GM18861 (cell line): Measurements from ENCODE around the gene BICC1.

Source experiments
- ATAC-seq: cut with Tn5 transposase; IDR thresholded peaks from one replicate; pipeline ENCODE4 v1.9.1; 2021; ENCODE audit not compliant: unreplicated experiment

The BICC1 gene

GRCh38 chr10:58512491-58513187 lies at the start of gene BICC1:
BICC1 (plus strand) TSS chr10:58512872; CDS start chr10:58513144, 272 bp downstream.
- ATAC-seq: no peak

DNA sequence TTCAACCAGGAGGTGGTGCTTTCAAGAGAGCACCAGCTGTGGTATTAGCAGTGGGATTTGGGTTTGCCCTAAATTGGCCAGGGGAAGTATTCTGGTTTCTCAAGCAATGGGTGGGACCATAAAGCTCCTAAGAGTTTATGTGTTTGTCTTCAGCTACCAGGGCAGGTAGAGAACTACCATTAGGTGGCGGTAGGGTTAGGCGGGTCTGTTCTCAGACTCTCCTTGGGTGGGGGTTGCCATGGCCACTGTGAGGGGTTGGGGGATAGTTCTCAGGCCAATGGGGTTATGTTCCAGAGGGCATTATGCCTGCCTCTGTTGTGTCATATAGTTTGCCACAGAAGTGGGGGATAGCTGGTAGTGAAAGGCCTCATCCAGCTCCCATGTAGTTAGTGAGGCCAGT lies 47.7 kb upstream of the BICC1 start:
- no peak for ATAC-seq

GRCh38 chr10:58465629-58466028 lies 47.0 kb upstream of the BICC1 start:
- ATAC-seq: no peak

DNA sequence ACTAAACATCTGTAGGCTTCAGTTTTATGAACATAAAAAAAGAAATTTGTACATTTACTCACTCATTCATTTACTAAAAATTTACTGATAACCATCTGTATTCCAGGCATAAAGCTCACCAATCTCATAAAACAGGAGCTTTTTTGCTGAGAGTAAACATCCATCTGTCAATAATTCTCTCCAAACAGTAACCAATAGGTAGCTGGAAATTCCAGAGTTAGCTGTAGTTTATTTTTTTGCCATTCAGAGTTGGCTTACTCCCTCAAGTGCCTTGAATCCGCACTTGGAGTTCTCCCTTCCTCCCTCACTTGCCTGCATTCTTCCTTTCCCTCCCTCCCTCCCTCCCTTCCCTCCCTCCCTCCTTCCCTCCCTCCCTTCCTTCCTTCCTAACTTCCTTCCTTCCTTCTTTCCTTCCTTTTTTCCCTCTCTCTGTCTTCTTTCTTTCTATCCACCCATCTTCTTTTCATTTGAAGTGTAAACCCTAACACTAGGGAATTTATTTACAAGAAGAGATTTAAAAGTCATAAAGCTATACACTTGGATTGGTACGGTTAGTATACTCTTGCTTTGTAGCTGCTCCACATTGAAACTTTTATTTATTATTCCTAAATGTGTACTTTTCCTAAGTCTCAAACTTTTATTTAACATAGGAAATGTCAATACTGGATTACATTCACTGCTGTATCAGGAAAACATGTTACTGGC lies 44.6 kb upstream of the BICC1 start:
- no peak for ATAC-seq

DNA sequence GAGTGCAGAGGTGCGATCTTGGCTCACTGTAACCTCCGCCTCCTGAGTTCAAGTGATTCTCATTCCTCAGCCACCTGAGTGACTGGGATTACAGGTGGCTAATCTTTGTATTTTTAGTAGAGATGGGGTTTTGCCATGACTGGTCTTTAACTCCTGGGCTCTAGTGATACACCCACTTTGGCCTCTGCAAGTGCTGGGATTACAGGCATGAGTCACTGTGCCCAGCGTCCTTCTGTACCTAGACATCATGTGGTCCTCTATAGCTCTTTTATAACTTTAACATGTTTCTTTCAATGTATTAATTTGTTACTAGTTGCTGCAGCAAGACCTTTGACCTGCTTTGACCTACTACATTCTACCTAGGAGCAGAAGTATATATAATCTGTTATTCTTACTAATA lies 38.7 kb upstream of the BICC1 start:
- ATAC-seq: no peak

- no peak for ATAC-seq
Observed at GRCh38 chr10:58475322-58476277, 37.1 kb upstream of the BICC1 start.

DNA sequence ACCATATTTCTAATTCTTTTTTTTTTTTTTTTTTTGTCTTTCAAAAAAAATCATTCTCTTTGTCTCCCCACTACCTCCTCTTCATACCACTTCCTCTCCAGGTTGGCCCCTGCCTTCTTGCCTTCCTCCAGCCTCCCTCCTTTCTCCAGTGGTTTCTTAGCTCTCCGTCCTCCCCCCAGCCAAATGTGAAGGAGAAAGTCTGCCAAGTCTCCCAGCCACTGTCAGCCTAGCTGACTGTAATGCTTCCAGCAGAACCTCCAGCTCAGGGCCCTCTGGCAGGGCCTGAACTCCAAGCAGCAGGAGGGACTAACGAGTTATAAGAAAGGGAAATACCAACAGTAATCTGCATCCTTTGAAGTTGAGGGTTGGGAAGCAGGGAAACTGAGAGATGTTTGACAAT lies 35.5 kb upstream of the BICC1 start:
- ATAC-seq: no peak

DNA sequence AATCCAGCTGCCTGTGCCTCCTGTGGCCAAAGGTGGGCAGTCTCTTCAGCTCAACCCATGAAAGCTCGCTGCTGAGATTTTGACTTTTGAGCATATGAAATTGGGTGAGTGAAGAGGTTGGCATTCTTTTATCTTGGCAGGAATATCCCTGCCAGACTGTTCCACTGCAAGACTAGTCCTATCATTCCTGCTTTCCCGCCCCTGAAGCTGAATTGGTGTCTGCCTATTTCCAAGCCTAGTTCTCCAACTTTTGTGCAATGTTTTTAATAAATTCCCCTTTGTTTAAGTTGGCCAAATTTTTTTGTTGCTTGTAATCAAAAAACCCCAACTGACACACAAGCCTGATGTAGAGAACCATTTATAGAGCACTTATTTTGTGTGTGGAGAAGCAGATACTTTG lies 34.8 kb upstream of the BICC1 start:
- no peak for ATAC-seq

GRCh38 chr10:58479045-58479444 lies 33.6 kb upstream of the BICC1 start:
- ATAC-seq: no peak

DNA sequence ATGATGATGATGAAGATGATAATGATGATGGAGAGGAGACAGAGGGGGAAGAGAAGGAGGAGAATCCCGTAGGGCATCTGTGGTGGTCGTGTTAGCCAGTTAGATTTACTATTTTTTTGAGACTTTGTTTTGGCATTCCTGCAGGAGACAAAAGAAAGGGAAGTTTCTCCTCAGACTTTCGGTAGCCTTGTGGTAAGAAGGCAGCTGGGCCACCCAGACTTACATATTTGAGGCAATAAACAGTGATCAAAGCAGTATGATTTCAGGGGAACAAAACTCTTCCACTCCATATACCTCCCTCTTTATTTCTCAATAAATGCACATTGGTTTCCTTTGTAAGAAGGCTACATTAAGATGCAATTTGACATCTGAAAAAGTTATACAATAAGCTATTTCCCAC lies 32.4 kb upstream of the BICC1 start:
- ATAC-seq: no peak

DNA sequence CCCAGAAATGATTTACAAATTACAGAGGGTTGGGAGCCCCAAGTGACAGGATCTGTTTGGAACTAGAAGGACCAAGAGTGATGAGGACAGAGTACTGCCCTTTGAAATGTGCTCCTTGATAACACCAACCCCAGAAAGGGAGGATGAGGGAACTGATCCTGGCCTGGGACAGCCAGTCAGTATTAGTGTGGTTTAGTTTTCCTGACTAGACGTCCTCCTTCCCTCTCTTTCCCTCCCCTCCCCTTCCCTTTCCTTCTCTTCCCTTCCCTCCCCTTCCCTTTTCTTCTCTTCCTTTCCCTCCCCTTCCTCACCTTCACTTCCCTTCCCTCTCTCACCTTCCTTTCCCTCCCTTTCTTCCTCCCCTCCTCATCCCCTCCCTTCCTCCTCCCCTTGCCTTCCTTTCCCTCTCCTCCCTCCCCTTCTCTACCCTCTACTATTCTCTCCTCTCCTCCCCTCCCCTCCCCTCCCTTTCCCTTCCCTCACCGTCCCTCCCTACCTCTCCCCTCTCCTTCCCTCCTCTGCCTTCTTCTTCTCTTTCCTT lies 31.0 kb upstream of the BICC1 start:
- no peak for ATAC-seq

DNA sequence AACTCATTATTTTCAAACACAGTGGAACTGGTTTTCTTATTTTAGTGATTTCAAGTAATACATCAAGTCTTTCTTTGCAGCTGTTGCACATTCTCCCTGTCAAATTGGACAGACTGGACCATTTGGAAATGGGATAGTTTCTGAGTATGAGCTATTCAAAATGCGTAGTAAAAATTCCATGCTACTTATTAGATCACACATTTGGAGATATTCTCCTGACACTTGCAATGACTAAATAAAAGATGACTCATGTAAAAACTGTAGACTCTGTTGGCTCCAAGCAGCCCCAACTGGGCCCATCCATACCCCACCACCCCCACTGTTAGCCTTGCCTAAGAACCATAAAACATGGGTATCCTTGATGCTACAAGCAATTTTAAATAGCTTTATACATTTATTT lies 25.9 kb upstream of the BICC1 start:
- ATAC-seq: no peak

DNA sequence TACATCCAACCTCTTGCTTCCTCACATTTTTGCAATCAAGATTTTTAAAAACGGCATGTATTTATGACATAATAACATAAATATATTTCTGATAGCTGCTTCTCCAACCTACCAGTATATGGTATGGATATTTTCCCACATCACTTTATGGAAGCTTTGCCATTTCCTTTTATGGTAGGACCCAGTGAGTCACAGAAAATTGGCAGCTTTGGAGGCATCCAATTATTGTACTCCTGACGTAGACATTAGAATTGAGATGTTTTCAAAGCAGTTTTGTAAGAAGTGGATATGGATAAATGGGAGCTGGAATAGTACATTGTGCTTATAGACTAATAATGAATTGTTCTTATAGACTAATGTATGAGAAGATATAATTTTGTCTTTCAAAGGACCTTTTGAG lies 23.8 kb upstream of the BICC1 start:
- ATAC-seq: no peak

DNA sequence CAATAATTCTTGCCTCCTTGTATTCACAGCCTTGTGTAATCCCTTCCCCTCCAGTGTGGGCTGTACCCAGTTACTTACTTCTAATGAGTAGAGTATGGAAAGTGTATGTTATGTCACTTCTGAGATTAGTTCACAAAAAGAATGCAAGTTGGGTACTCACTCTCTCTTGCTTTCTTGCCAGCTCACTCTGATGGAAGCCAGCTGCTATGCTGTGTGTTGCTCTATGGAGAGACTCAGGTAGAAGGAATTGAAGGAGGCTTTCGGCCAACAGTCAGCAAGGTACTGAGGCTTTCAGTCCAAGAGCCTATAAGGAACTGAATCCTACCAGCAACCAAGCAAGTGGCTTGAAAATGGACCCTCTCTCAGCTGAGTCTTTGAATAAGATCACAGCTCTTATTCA lies 9.7 kb upstream of the BICC1 start:
- no peak for ATAC-seq

- ATAC-seq: no peak
Observed at GRCh38 chr10:58508316-58508715, 4.4 kb upstream of the BICC1 start.

DNA sequence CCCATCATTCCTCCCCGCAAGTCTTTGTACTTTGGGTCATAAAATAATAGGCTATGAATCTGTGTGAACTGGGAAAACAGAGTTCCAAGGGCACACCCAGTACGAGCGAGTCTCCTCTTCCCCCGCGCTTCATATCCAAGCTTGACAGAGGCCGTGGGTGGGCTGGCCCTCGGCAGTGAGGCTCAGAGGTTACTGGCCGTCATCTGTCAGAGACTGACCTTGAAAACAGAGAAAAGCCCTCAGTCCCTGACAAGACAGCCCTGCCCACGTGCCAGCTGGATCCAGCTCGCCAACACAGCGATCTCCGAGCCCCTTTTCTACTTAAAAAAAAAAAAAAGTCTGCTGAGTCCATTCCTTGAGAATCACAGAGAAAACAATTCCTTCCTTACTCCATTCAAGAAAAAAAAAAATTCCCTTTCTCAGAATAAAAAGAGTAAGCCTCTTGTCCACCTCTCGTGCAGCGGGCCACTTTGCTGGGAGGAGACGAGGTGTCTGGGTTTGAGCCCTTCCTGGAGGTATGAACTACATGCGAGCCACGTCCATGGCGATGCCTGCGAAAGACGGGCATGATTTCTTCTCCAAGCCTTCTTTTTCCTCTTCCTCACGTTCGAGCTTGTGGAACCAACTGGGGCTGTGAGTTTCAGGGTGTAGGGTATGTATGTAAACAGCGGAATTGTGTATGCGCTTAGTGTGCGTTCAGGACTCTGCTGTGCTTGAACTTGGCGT lies 744 bp upstream of the BICC1 start:
- ATAC-seq: no peak

- no peak for ATAC-seq
Observed at GRCh38 chr10:58513188-58514110, 777 bp downstream of the BICC1 start.

DNA sequence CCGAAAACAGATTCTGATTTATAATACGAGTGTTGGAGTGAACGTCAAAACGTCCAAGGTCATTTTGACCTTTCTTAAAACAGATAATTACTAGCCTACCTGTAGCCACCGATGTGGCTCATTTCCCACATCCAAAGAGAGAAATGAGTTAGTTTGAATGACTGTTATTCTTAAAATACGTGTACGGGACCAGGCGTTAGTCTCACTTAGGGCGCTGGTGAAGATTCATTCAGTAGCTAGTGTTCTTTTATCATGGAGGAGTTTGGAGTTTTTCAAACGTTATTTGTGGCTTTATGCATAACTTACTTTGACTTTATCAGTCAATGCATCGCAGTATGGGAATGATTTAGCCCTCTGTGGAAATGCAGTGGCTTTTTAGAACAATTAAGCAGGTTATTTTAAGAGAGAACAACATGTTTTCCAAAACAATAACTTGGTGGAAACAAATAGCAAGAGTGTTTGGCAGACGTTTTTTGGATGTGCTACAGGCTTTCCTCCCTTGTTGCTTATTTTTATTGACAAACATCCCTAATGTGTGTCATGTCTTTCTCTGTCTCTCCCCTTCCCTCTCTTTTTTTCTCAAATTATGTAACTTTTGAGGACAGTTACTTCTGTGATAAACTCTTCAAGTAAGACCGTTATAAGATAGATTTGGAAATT lies 1.6 kb downstream of the BICC1 start:
- ATAC-seq: no peak

GRCh38 chr10:58515291-58515941 lies 2.7 kb downstream of the BICC1 start:
- ATAC-seq: no peak
